NB4 (cell line): Measurements from ENCODE around the gene MECR.

Experiments used
- CTCF ChIP-seq: IDR thresholded peaks from one replicate; pipeline ENCODE4 v1.5.1; 2012; ENCODE audit warnings: low read depth, low read length
- POLR2A ChIP-seq: IDR thresholded peaks from 2 replicates; pipeline ENCODE4 v1.6.1; 2011; ENCODE audit warnings: mild to moderate bottlenecking; ENCODE audit not compliant: insufficient read length; ENCODE audit errors: extremely low read depth

- no peak for TF ChIP-seq CTCF
- TF ChIP-seq POLR2A, result no peak
These were observed 47.4 kb upstream of the MECR start for GRCh38 chr1:29278124-29278523.
